Epidermal melanocyte (primary cell): ENCODE results near the gene FBXL20.

Experiments
- DNase-seq: peaks from one replicate; pipeline ENCODE4 v3.0.0; 2011; ENCODE audit warnings: low spot score; ENCODE audit not compliant: insufficient read length

FBXL20 gene

GRCh38 chr17:39204245-39204644 is 197.2 kb downstream of the FBXL20 start:
- DNase-seq = no peak
